ENCODE results near the gene GNL1.

DNA sequence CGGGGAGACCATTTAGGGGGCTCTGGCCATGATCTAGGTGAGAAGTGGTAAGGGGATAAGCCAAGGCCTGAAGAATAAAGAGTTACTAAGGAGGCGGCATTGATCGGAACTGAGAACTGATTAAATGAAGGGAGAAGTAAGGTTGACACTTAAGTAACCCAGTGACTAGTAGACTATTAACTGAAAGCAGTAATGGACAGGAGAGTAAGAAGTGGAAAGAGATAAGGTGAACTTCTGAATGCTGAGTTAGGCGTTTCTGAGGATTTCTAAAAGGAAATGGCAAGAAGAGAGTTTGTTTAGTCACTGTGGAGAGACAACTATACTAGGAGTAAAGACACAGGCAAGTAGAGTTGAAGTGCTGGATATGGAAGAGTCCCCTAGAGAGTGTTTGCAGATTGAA, 16.8 kb upstream of the GNL1 start:
- TF ChIP-seq CTCF (IDR thresholded peaks at IDR 0.05) (no peak), POLR2A (IDR thresholded peaks at IDR 0.05) (no peak)
